GM08714 (cell line): ENCODE measurements around the gene EVI5L.
A peak's percentile ranks its signal among the peaks of the same experiment; 100 is the strongest.

ENCODE experiments used
- H3K4me3 ChIP-seq: fragments of 200-500 bp; sonication (Bioruptor generic); 2 replicates; pipeline ENCODE4 v1.5.1; 2014; ENCODE audit warnings: mild to moderate bottlenecking, low read length, inconsistent platforms
- ZNF274 ChIP-seq: IDR thresholded peaks from 2 replicates; pipeline ENCODE4 v1.6.1; 2012; ENCODE audit warnings: mild to moderate bottlenecking, low read depth, low read length

The EVI5L gene

GRCh38 chr19:7865262-7865911, 35.4 kb downstream of the EVI5L start:
- TF ChIP-seq ZNF274 = no peak
- no peak overlapping the region for H3K4me3 ChIP-seq

GRCh38 chr19:7866399-7867091, 36.5 kb downstream of the EVI5L start:
- no peak for TF ChIP-seq ZNF274
- no peak overlapping the region for H3K4me3 ChIP-seq

GRCh38 chr19:7867092-7867844, 37.2 kb downstream of the EVI5L start:
- no peak for TF ChIP-seq ZNF274
- H3K4me3 ChIP-seq = no peak overlapping the region

GRCh38 chr19:7868326-7868670, 38.3 kb downstream of the EVI5L start:
- H3K4me3 ChIP-seq = no peak overlapping the region
- TF ChIP-seq ZNF274 = no peak

GRCh38 chr19:7868671-7869452, 38.8 kb downstream of the EVI5L start:
- no peak for TF ChIP-seq ZNF274
- peak overlapping the region; percentile 46; the same call in 1 of the 2 replicates for H3K4me3 ChIP-seq

- H3K4me3 ChIP-seq = peak overlapping the region; percentile 46; the same call in 1 of the 2 replicates
- no peak for TF ChIP-seq ZNF274
These were observed 39.5 kb downstream of the EVI5L start for GRCh38 chr19:7869453-7869909.

- no peak for TF ChIP-seq ZNF274
- no peak overlapping the region; the same call in 1 of the 2 replicates for H3K4me3 ChIP-seq
These were observed 40.0 kb downstream of the EVI5L start for GRCh38 chr19:7869910-7870511.

- no peak for TF ChIP-seq ZNF274
- no peak overlapping the region for H3K4me3 ChIP-seq
These were observed 40.8 kb downstream of the EVI5L start for GRCh38 chr19:7870571-7871436.

GRCh38 chr19:7871437-7872305, 41.7 kb downstream of the EVI5L start:
- TF ChIP-seq ZNF274 = no peak
- H3K4me3 ChIP-seq = no peak overlapping the region; the same call in 1 of the 2 replicates

GRCh38 chr19:7872306-7873204, 42.5 kb downstream of the EVI5L start:
- H3K4me3 ChIP-seq = no peak overlapping the region
- no peak for TF ChIP-seq ZNF274
